T1000 (cell line): Measurements from ENCODE around the gene KDM7A.
"Not testable (repeated sequence)": the region's sequence is repeated elsewhere in the genome, so short reads cannot be mapped to it uniquely, and the experiment has no call there.

Source experiments
- DNase-seq: peaks from one replicate; lab custom pipeline; 2025; ENCODE audit warnings: mixed read lengths; lab: John Stamatoyannopoulos, UW

KDM7A gene

DNA sequence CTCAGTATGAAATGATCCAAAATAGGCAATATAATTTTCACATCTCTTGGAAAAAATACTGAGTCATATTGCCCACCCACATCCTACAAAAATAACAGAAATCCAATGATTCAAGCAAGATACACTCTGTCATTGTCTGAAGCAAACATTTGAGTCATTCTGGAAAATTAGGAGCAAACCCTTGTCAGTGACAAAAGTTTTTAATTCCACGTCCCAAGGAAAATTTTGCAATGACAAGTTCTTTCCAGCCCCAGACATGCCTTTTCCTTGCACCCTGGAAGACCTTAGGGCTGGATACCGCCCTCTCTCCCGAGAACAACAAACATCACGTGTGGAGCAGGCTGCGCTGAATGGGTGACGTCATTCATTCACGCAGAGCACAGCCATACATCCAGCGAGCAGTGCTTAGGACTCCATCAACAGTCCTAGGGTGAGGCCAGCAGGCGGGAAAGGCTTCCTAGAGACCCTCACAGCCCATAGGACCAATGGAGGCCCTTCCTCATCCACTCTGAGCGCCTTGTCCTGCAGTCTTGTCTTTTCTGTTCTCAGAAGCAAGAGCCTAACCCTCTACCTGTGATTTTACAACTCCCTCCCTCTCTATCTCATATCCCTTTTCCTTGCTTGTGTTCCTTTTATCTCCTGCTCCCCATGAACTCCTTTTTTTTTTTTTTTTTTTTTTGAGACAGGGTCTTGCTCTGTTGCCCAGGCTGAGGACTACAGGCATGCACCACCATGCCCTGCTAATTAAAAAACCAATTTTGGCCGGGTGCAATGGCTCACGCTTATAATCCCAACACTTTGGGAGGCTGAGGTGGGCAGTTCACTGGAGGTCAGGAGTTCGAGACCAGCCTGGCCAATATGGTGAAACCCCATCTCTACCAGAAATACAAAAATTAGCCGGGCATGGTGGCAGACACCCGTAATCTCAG, 23.5 kb upstream of the KDM7A start:
- no peak for DNase-seq

DNA sequence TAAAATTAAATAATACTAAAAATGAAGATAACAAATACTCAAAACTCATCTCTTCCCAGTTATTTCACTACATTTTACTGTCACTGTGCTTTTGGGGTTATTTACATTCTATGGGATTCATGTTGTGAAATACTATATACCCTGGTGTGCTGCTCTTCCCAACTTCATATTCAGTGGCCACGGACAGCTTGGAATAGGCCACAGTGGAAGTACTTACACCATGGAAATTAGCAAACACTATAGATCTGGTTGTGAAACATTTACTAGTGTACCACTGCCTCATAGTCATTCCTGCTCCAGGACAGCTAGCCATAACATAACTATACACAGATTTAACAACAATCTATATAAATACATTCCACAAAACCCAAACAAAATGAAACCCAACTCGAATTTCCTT, 21.2 kb upstream of the KDM7A start:
- no peak for DNase-seq

DNA sequence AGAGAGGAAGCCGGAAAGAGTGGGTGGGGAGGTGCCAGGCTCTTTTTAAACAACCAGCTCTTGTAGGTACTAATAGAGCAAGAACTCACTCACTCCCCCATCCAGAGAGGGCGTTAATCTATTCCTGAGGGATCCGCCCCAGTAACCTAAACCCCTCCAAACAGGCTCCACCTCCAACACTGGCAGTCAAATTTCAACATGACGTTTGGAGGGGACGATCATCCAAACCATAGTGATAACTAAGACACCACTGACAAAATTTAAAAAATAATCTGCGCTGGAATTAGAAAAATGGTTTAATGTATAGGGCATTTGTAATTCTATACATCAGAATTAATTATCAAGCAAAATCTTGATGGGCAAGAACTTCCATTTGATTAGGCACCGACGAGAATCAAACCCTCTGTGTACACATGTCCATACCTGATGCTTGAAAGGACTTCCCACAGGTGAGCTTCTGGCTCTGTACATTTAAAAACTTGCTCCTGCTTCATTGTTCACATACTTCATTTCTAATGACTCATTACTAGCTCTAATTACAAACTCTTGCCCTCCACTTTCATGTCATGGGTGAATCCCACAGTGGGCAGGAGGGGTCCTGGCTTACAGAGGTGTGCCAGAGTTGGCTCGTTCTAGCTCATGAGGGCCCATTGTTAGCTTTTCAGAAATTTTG, 20.6 kb upstream of the KDM7A start:
- DNase-seq, result no peak

DNA sequence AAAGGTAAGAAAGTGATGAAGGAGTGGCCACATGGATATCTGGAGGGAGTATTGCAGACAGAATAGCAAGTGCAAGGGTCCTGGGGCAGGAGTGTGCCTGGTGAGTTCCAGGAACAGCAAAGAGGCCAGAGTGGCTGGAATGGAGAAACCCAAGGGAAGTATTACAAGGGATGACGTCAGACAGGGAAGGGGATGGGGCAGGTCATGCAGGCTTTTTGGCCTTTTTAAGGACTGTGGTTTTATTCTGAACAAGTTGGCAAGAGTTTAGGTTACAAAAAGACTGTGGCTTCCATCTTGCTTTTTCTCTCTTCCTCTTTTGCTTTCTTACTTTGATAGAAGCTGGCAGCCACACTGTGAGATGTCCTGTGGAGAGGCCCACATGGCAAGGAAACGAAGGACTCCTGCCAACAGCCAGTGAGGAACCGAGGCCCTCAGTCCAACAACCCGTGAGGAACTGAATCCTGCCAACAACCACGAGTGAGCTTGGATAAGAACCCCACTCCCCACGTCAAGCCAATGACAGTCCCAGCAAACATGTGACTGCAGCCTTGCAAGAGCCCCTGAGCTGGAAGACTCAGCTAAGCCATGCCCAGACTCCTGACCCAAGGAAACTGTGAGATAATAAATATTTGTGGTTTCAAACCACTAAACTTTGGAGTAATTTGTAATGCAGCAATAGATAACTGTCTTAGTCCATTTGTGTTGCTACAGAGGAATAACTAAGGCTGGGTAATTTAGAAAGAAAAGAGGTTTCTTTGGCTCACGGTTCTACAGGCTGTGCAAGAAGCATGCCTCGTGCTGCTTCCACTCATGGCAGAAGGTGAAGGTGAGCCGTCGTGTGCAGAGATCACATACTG, 19.8 kb upstream of the KDM7A start:
- no peak for DNase-seq

DNA sequence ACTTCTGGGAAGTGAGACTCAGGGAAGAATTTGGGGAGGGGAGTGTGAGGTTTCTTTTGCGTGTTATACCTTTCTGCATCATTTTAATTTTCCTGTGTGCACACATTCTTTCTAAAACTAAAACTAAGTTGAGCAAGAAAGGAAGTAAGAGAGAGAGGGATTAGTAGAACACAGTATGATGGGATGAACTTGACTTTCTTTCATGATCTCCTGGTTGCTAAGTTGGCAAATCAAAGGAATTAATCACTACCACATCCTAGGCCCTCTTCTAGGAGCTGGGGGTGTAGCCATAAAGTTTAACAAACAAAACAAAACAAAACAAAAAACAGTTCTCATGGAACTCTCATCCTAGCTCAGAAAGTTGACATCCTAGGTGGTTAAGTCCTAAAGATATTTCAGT, 19.1 kb upstream of the KDM7A start:
- no peak for DNase-seq

DNA sequence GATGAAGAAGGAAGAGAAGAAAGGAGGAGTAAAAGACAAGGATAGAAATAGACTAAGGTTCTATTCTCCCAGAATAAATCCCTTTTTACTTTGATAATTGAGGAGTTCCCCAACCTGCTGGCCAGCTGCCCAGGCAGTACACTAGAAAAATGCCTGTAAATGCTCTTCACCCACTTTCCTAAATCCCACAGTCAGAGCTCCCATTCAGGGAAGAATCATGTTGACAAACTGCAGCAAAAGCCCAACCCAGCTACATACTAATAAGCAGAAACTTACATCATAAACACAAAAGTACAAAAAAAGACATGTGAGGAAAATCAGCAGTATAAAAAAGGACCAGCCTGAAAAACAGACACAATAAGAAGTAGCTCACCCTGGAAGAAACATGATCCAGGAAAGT, 15.8 kb upstream of the KDM7A start:
- DNase-seq, result no peak

DNA sequence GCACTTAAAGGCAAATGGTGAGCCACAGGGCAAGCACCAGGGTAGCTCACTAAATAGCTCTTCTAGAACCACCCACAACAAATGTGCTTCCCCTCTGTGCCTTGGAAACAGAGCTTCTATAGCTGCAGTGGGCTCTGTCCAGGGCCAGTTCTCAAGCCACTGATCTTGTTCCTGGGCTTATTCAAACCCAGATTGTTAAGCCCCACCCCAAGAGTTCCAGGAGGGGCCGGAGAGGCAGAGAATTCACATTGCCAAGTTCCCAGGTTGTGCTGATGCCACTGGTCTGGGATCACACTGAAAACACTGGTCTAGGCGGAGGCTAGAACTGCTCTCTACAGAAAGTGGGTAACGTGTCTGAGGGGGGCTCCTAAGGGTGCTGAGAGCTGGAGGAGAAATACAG, 15.4 kb upstream of the KDM7A start:
- no peak for DNase-seq

DNA sequence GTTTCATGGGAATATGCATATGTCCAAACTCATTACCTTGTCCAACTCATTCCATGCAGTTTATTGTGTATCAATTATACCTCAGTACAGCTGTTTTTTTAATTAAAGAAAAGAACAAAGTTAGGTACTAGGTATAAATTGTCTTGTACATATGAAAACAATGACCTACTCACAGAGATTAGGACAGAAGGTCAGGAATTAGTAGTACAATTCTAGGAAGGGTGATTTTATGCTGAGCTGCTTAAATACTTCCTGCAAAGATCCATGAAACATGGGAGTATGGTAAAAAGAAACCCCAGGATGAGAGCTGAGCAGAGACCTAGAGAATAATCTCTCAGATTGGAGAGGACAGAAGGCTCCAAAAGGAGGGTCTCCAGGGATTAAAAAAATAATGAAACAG, 13.8 kb upstream of the KDM7A start:
- no peak for DNase-seq

DNA sequence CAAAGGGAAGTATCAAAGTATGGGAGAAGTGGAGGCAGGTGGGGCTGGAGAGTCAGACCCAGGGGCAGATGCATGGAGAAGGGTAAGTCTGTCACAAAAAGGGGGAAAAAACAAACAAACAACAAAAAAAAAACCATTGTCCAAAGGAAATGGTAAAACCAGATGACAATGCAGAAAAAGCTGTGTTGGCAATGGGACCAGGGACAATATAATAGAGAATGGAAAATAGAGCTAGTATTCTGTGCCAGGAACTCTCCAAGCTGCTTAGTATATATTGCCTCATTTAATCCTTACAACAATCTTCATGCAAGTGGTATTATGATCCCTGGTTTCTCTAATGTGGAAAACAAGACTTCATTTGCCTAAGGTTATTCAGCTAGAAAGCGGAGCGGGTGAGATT, 13.1 kb upstream of the KDM7A start:
- no peak for DNase-seq

DNA sequence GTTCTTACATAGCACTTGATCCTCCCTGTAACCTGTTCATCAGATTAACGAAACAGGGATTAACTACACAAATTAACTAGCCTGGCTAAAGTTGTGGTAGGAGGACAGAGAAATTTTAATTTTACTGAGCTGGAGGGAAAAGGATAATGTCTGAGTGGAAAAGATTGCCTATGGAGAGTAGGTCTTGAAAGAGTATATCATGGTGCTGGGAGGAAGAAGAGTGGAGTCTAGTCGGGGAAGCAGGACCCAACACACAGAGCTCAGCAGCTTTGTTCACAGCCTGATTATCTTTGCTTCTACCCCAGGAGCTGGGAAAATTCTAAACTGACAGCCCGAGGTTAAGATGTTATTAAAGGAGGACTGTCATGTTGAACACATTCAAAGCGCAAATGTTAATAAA, 6.1 kb upstream of the KDM7A start:
- no peak for DNase-seq

DNA sequence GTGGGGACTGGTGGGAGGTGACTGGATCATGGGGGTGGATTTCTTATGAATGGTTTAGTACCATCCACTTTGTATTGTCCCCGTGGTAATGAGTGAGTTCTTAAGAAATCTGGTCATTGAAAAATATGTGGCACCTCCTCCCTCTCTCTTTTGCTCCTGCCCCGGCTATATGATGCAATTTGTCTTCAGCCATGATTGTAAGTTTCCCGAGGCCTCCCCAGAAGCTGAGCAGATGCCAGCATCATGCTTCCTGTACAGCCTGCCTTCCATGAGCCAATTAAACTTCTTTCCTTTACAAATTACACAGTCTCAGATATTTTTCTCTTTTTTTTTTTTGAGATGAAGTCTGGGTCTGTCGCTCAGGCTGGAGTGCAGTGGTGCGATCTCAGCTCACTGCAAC, 2.6 kb upstream of the KDM7A start:
- DNase-seq, result no peak

DNA sequence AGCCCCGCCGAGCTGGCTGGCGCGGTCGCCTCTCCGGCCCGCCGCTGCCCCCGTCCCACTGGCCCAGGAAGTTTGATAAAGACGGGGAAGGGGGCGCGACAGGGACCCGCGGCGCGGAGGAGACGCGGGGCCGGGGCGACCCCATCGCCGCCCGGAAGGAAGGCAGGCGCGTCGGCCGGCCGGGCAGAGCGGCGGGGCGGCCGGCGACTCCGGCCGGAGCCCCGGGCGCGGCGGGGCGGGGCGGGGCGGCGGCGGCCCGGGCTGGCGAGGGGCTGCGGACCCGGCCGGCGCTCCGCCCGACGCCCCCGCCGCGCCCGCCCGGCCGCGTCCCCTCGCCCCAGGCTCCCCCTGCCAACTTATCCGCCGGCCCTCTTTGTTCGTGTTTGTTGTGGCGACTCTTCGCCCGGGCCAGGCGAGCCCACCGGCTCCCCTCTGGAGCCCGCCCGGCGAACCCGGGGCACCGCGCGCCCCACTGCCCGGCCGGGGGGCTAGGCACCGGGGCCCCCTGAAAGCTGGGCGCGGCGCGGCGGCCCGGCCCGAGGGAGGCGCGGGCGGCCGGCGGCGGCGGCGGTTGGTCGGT, 571 bp downstream of the KDM7A start:
- no peak for DNase-seq

DNA sequence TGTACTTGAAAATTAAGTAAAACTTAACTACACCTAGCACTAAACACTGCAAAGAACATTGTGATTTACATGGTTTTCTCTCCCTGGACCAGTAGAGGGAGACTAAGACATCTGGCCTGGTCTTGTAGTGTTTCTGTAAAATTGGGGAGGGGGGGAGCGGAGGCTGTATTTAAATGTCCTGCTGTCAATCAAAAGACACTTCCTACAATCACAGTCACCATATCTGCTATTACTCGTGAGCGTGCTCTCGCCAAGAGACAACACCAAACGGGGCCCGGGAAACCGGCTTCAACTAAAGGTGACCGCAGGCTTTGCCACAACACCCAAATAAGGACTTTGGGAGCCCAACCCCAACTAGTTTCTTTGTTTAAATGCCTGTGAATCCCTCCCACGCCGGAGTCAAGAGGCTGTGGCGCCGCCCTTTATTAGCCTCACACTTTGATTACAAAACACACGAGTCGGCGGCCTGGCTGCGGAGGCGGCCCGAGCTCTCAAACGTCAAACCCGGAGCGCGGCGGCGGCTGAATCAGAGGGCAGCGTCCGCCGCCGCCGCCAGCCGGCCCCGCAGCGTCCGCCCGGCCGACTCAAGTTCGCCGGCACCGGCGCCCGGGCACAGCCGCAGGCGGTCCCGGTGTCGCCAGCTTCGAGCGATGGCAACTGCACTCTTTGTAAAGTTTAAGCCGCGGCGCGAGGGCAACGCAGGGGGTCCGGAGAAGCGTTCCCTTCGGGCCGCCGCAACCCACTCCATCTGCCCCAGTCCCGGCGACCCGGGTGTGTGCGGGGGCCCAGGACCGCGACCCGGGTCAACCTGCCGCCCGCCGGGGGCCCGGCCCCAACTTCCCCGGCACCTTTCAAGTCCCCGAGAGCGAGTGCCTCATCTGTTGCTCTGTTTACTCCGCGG, 1.3 kb downstream of the KDM7A start:
- peak; percentile 39 for DNase-seq

DNA sequence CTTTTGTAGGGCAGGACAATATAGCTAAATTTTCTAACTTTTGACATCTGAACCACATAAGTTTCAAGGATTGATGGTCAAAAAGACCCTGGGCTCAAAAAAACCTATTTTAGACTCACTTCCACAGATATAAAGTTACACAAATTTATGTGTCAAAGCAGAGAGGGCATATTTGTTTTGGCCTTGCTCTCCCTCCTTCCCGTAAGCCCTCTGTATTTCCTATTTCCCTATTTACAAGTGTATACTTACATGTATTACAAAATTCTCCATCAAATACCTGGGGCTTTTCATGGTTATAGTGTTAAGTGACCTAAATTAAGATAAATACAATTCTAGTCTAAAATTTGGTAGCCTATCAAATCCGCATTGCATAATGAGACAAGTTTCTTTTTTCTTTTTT, 2.6 kb downstream of the KDM7A start:
- no peak for DNase-seq

DNA sequence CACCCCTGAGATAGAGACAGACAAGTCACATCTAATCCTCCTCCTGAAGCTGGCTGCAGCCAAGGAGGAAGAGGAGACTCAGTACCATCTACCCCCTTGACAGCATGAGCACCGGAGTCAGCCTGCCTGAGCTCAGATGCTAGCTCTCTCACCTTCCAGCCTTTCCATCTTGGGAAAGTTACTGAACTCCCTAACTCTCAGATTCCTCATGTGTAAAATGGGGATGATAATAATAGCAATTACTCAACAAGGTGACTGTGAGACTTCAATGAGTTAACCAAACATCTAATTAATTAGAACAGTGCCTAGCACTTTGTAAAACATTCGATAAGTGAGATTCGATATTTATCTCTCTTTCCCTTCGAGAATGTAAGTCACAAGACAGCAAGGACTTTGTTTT, 6.4 kb downstream of the KDM7A start:
- DNase-seq, result no peak

DNA sequence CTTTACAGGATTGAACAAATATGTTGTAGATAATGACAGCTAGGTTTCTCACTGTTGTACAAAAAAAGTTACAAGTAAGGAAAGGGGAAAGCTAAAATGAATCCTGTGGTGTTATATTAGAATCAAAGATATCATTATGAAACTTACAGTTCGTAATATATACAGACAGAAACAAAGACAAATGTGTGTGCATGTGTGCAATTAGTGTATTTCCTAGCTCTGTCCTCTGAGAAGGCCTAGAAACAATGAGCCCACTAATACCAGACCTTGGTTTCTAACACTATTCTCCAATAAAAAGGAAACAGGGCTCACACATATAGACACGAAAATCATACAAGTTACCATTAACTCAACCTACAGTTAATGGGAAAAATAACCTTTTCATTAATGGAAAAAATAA, 8.0 kb downstream of the KDM7A start:
- no peak for DNase-seq

DNA sequence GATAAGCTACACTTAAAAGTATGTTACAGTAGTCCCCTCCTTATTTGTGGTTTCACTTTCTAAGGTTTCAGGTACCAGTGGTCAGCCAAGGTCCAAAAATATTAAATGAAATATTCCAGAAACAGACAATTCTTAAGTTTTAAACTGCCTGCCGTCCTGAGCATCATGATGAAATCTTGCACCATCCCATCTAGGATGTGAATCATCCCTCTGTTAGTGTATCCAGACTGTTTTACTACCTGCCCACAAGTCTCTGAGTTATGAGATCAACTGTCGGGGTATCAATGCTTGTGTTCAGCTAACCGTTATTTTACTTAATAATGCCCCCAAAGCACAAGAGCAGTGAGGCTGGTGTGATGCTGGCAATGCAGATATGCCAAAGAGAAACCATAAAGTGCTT, 11.4 kb downstream of the KDM7A start:
- no peak for DNase-seq

DNA sequence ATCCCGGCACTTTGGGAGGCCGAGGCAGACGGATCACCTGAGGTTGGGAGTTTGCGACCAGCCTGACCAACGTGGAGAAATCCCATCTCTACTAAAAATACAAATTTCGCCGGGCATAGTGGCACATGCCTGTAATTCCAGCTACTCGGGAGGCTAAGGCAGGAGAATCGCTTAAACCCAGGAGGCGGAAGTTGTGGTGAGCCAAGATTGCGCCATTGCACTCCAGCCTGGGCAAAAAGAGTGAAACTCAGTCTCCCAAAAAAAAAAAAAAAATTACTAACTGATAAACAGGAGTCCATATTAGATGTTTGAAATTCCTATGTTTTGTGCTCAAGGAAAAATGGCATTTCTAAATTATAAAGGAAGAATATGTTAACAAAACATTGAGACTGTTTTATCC, 14.7 kb downstream of the KDM7A start:
- DNase-seq, result not testable (repeated sequence)

DNA sequence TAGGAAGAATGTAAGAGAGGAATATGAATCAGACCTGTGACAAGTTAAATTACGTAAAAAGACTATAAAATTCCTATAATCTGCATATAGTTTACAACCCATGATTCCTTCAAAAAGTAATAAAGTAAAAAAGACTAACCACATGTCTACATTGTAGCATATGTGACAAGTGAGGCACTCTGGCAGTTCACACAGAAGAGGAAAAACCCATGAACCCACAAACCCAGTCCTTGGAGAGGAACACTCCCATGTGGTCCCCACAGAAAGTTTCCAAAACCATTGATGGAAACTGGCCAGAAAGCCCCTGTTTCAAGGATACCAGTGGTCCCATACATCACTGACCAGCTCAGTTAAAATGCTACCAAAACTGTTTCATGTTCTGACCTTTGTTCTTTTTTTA, 15.7 kb downstream of the KDM7A start:
- DNase-seq, result no peak

DNA sequence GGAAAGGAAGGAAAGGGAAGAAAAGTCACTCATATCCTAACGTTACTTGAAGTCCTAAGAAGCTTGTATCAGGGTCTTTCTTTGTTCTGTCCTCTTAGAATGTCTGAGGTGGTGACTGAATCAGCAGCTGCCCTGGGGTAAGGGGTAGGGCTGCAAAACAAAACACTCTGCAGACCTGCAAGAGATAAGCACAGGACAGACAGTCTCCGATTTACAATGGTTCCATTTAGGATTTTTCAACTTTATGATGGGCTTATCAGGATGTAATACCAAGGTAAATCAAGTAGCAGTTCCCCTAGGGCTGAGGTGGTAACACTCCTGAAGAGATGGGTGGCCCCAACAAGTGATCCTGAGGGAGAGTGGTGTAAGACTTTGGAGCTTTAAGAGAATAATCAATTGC, 16.5 kb downstream of the KDM7A start:
- DNase-seq, result no peak

DNA sequence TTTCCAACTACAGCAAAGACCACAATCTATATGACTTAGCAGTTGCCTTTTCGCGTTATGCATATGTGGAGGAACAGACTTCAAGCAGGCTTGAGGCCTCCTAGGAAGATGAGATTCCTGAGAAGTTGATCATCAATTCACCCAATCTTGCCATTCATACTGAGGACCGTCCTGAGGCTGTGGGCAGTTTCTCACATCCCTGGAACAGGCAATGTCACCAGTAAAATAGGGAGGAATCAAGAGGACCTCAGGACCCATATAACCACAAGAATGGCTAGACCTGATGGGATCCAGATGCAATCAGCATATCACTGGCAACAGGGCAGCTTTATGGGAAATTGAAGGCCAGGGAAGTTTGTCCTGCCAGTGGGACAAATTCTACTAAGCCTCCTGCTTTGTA, 17.3 kb downstream of the KDM7A start:
- no peak for DNase-seq
